Adrenal gland (tissue), 12 donors: Measurements from ENCODE around the gene SPOCK1. TPM values are rescaled to one million over a fixed set of nuclear protein-coding genes. Genes with fewer than 3 reads are reported as not detected.

Source experiments
- DNase-seq, 7 donors: peaks; one replicate each; pipeline ENCODE4 v3.0.0-alpha.2; 2019 to 2020
- H3K27ac ChIP-seq, 5 donors: fragments of 200-600 bp; sonication (generic) in 4 of 5; 1 replicate in 3 of 5; 2 replicates in 2 of 5; pipeline versions ENCODE4 v1.5.1 to v1.8.0; 2016 to 2020; ENCODE audit warnings: mild to moderate bottlenecking in 1 of 5
- H3K27me3 ChIP-seq: fragments of 200-600 bp; 2 replicates; pipeline ENCODE4 v1.8.0; 2021
- H3K36me3 ChIP-seq, 2 donors: fragments of 200-600 bp; replicated peaks in 1 of 2; 1 replicate in 1 of 2; 2 replicates in 1 of 2; pipeline versions ENCODE4 v1.5.1 to v1.8.0; 2018 to 2022
- H3K4me1 ChIP-seq, 2 donors: fragments of 200-600 bp; replicated peaks in 1 of 2; 1 replicate in 1 of 2; 2 replicates in 1 of 2; pipeline versions ENCODE4 v1.5.1 to v1.8.0; 2018 to 2021
- H3K4me3 ChIP-seq, 4 donors: fragments of 200-600 bp; sonication (generic) in 3 of 4; one replicate each; pipeline ENCODE4 v1.5.1; 2016 to 2018
- H3K9me3 ChIP-seq, 3 donors: fragments of 200-600 bp; sonication (generic) in 1 of 3; replicated peaks in 1 of 3; 1 replicate in 2 of 3; 2 replicates in 1 of 3; pipeline versions ENCODE4 v1.5.1 to v1.8.0; 2016 to 2021
- POLR2A ChIP-seq, 2 donors: fragments of 450-650 bp; IDR thresholded peaks; one replicate each; pipeline ENCODE4 v1.6.1; 2017; ENCODE audit warnings: antibody characterized with exemption in 2 of 2, mild to moderate bottlenecking in 2 of 2, moderate library complexity in 1 of 2
- WGBS, 4 donors: extraction: QIAGEN DNeasy Blood & Tissue Kit in 2 of 4; methylation state at CpG; one replicate each; pipeline versions ENCODE4 v1.1.5 to v1.1.7; 2013 to 2017; 5-methylcytosine and 5-hydroxymethylcytosine counted together
- intact Hi-C, 2 donors: fragments of 100-400 bp; cut with DNase I; formaldehyde crosslinking; loops; one replicate each; pipeline versions ENCODE4 v1.14.1 to v1.15.0; 2022 to 2023
- polyA plus RNA-seq, 3 donors: library from polyadenylated mRNA; stranded (reverse); fragments of 200-250 nt in 2 of 3; fragments of 350-450 nt in 1 of 3; fragmentation: Illumina TruSeq in 1 of 3; extraction: RNeasy Lipid Tissue Mini Kit (QIAGEN cat#74804) in 1 of 3; gene quantifications; one replicate each; pipeline ENCODE4 v1.2.3, GENCODE V29; 2013 to 2014
- total RNA-seq, 9 donors: library from RNA; depleted of rRNA in 4 of 9; stranded (reverse); fragments of >200 nt in 4 of 9; fragments of 120-200 nt in 1 of 9; fragmentation: NEBNext Ultra II Directional in 1 of 9; extraction: Animal tissue kit (Norgen Biotek cat#: 25700) in 1 of 9; gene quantifications; one replicate each; pipeline versions ENCODE4 v1.1.0 to v1.2.4, GENCODE V29; 2013 to 2023
- TF ChIP-seq, protein P1 (sequence below), 6 experiments: fragments of 450-650 bp in 4 of 6; fragments of 200-600 bp in 2 of 6; sonication (generic) in 1 of 6; IDR thresholded peaks; 1 replicate in 5 of 6; 2 replicates in 1 of 6; pipeline versions ENCODE4 v1.5.1 to v1.8.0; 2016 to 2021; ENCODE audit warnings: antibody characterized with exemption in 6 of 6, mild to moderate bottlenecking in 2 of 6, moderate library complexity in 1 of 6
- donor health status: healthy with polysubstance abuse.
- donor health status: Bipolar disorder and iron deficiency.
- donor health status: DM: yes; HTN: yes; CAD: no.
- donor health status: DM: no; HTN: no; CAD: no.
- donor health status: DM: no; HTN: no; CAD: no.
- donor health status: DM: yes; HTN: yes; CAD: no.

SPOCK1 gene
- total and polyA plus RNA-seq, 12 donors = 5.4 to 102 (median 55.6) TPM

DNA sequence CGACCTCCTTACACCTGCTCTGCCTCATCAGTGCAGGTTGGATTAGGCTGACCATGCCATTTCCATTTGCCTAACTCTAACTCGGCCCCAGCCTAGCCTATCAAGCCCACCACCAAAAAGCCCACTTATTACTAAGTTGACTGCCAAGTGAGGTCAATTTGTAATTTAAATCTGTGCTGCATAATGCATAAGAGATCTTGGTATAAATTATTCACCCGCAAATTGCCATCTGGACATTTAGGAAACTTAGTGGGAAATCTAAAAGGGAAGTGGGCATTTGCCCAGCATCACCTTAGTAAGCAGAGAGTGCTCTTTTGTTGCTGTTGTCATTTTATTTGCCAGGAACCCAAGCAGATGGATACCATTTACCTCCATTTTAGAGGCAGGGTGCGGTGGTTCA, 143.0 kb downstream of the SPOCK1 start:
- Histone ChIP-seq H3K9me3 (no peaks in the 10 kb centered on the region), H3K27ac (no peak overlapping the region), H3K27me3 (no peaks in the 10 kb centered on the region), H3K4me3 (no peak overlapping the region), H3K36me3 (no peaks in the 10 kb centered on the region), H3K4me1 (no peaks in the 10 kb centered on the region)
- WGBS, 4 donors = 69 to 96% (median 89%) methylated on average over 4 of the region's 4 CpGs
- intact Hi-C loops = no loop called here
- TF ChIP-seq POLR2A (IDR thresholded peaks at IDR 0.05) = no peak
- TF ChIP-seq, protein P1, sequence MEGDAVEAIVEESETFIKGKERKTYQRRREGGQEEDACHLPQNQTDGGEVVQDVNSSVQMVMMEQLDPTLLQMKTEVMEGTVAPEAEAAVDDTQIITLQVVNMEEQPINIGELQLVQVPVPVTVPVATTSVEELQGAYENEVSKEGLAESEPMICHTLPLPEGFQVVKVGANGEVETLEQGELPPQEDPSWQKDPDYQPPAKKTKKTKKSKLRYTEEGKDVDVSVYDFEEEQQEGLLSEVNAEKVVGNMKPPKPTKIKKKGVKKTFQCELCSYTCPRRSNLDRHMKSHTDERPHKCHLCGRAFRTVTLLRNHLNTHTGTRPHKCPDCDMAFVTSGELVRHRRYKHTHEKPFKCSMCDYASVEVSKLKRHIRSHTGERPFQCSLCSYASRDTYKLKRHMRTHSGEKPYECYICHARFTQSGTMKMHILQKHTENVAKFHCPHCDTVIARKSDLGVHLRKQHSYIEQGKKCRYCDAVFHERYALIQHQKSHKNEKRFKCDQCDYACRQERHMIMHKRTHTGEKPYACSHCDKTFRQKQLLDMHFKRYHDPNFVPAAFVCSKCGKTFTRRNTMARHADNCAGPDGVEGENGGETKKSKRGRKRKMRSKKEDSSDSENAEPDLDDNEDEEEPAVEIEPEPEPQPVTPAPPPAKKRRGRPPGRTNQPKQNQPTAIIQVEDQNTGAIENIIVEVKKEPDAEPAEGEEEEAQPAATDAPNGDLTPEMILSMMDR (IDR thresholded peaks at IDR 0.05) = no peak
- no peak for DNase-seq

DNA sequence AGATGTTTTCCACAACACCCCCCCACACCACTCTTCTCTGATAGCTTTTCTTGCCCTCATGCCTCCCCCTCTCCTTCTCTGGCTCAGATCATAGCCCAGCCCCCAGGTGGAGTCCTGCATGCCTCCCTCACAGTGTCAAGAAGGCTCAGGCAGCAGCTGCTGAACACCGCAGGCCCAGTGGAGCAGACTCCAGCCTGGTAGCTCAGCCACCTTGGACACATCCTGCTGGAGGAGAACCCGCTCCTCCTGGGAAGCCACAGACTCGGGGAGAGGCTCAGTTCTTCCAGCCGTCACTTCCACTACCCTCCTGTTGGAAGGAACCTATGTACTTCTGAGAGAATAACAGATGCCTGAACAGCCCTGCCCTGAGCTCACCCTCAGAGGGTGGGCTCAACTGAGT, 143.4 kb downstream of the SPOCK1 start:
- intact Hi-C loops = no loop called here
- H3K4me1 ChIP-seq = no peaks in the 10 kb centered on the region
- H3K27me3 ChIP-seq = no peaks in the 10 kb centered on the region
- H3K36me3 ChIP-seq = no peaks in the 10 kb centered on the region
- no peaks in the 10 kb centered on the region for H3K9me3 ChIP-seq
- 88 to 95% (median 90%) methylated on average over 3 to 4 of the region's 4 CpGs for WGBS, 4 donors
- H3K4me3 ChIP-seq = no peak overlapping the region
- no peak for DNase-seq
- TF ChIP-seq, protein P1 (IDR thresholded peaks at IDR 0.05) = no peak
- TF ChIP-seq POLR2A (IDR thresholded peaks at IDR 0.05) = no peak
- no peak overlapping the region for H3K27ac ChIP-seq

DNA sequence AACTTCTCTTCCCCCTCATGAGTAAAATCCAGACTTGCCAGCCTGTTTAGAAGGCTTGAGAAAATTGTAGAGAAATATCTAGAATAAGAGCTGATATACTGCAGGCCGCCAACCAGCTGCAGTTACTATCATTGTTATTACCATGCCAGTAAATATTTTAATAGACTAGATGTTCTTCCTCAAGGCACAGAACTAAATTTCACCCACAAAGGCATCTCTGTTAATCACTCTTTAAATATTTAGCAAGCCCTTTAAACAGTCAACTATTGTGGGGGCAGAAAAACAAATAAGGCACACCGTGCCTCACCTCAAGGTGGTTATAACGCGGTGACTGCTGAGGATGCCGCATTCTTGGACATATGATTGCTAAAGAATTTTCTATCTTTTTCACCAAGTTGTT, 147.0 kb downstream of the SPOCK1 start:
- intact Hi-C loops = no loop called here
- TF ChIP-seq, protein P1 (IDR thresholded peaks at IDR 0.05) = no peak
- no peak for TF ChIP-seq POLR2A (IDR thresholded peaks at IDR 0.05)

DNA sequence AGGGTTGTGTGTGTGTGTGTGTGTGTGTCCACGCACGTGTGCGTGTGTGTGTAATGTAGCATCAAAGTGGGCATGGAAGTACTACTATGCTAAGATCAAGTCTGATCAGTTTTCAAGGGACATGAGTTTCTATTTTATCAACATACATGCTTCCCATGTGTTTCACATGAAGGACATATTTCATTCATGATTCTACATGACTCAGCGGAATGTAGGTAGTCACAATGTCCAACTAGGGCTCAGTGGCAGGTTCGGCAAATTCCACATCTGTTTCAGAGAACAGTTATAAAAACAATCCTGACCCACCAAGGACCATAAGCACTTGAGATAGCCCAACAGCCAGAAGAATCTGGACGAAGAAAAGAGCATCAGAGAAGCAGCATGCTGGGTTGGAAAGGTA, 148.3 kb downstream of the SPOCK1 start:
- H3K36me3 ChIP-seq = no peaks in the 10 kb centered on the region
- H3K27ac ChIP-seq = no peak overlapping the region
- intact Hi-C loops = no loop called here
- no peak for TF ChIP-seq POLR2A (IDR thresholded peaks at IDR 0.05)
- TF ChIP-seq, protein P1 (IDR thresholded peaks at IDR 0.05) = no peak
- no peak overlapping the region for H3K4me3 ChIP-seq
- no peaks in the 10 kb centered on the region for H3K27me3 ChIP-seq
- no peaks in the 10 kb centered on the region for H3K4me1 ChIP-seq
- no peak for DNase-seq
- no peaks in the 10 kb centered on the region for H3K9me3 ChIP-seq
- WGBS, 4 donors = 58 to 95% (median 87%) methylated on average over 6 of the region's 6 CpGs

More for the DNA sequence above, 147.0 kb downstream of the SPOCK1 start:
- no peak for DNase-seq
- Histone ChIP-seq H3K4me3 (no peak overlapping the region), H3K27me3 (no peaks in the 10 kb centered on the region), H3K27ac (no peak overlapping the region), H3K36me3 (no peaks in the 10 kb centered on the region), H3K4me1 (no peaks in the 10 kb centered on the region), H3K9me3 (no peaks in the 10 kb centered on the region)
- WGBS, 4 donors = 87 to 96% (median 96%) methylated on average over 5 of the region's 5 CpGs
